PFSK-1 (cell line): ENCODE measurements around the gene ZSWIM6.

Experiments used
- POLR2AphosphoS5 ChIP-seq: IDR thresholded peaks from 2 replicates; pipeline ENCODE4 v1.6.1; 2012; ENCODE audit warnings: low read depth, mild to moderate bottlenecking, control low read depth, low read length, moderate library complexity
- REST ChIP-seq, 2 experiments: IDR thresholded peaks; 2 replicates each; pipeline versions ENCODE4 v1.6.1 to v1.8.0; 2011 to 2012; ENCODE audit warnings: low read depth in 2 of 2, low read length in 2 of 2, control low read depth in 1 of 2, inconsistent platforms in 1 of 2, mild to moderate bottlenecking in 1 of 2, moderate library complexity in 1 of 2; ENCODE audit not compliant: insufficient read depth in 1 of 2
- SIN3A ChIP-seq: IDR thresholded peaks from 2 replicates; pipeline ENCODE4 v1.6.1; 2012; ENCODE audit warnings: mild to moderate bottlenecking, low read length, moderate library complexity, borderline replicate concordance; ENCODE audit not compliant: insufficient read depth
- TAF1 ChIP-seq: IDR thresholded peaks from 2 replicates; pipeline ENCODE4 v1.6.1; 2012; ENCODE audit warnings: low read length, control low read depth, borderline replicate concordance; ENCODE audit not compliant: insufficient read depth

- no peak for TF ChIP-seq SIN3A
- no peak for TF ChIP-seq REST (IDR thresholded peaks at IDR 0.05; ENCODE audit: insufficient read depth in 1 of 2, low read depth in 2 of 2, low read length in 2 of 2)
- TF ChIP-seq POLR2AphosphoS5 = no peak
- no peak for TF ChIP-seq TAF1
Measured at GRCh38 chr5:61333954-61334867, 2.2 kb downstream of the ZSWIM6 start.
